CD4-positive, alpha-beta T cell treated with Interleukin-6 at 100 ng/mL for 8 hours (primary cell): Measurements from ENCODE around the gene WDR37.

Experiments used
- DNase-seq: peaks from one replicate; pipeline ENCODE4 v3.0.0-alpha.2; 2020; ENCODE audit warnings: mixed read lengths, low spot score

Gene WDR37

DNA sequence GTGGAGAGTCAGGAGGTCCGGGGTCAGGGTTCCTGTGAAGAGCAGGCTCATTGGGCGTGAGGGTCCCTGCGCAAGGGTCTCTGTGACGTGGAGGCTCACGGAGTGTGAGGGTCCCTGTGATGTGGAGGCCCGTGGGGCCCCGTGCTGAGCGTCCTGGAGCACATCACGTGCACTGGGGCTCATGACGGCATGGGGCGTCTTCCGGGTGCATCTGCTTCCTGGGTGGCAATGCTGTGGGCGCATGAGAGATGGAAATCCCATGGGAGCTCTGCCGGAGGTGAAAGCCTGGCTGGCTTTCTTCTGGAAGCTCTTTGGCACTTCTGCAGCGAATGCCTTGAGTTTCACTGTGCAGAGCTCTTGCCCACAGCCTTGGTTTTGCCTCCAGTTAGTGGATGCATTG is 71.4 kb downstream of the WDR37 start:
- DNase-seq = no peak

DNA sequence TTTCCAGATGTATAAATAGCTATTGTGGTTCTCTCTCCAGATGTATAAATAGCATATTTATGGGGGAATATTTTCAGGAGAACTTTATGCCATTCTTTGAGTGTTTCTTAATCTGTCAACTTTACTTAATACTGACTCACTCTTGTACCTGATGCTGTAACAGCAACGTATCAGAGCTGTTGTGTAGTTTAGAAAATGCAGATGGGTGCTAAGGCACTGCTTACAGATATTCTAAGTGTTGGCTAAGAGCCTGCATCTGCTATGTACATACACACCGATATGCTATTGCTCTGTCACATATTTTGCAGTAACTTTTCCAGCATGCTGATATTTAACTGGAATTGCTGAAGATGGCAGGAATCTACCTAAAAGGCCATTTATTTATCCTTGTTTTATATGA is 71.9 kb downstream of the WDR37 start:
- DNase-seq = no peak

DNA sequence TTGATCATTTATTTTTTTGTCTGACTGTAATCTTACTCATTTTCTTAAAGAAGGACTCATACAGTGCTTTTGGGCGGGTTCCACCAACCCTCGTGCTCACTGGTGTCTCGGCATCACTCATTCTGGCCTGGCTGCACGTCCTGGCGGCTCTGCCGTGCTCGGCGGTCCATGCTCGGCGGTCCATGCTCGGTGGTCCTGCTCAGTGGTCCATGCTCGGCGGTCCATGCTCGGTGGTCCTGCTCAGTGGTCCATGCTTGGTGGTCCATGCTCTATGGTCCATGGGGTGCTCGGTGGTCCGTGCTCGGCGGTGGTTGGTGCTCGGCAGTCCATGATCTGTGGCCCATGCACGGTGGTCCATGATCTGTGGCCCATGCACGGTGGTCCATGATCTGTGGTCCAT is 72.5 kb downstream of the WDR37 start:
- no peak for DNase-seq

DNA sequence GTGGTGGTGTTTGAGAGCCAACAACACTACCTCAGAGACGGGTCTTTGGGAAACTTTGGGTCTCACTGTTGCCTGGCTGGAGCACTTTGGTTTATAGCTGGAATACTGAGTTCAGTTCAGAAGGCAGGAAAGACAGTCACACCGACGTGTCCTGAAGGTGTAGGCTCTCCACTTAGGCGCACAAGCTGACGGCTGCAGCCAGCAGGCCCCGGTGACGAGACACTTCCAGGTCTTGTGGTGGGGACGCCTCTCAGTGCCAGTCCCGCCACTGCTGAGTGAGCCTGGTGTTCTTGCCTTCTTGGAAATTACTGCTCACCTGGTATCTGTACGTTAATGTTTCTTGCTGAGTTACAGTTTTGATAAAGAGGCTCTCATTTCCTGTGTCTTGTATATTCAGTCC is 74.0 kb downstream of the WDR37 start:
- DNase-seq = no peak

DNA sequence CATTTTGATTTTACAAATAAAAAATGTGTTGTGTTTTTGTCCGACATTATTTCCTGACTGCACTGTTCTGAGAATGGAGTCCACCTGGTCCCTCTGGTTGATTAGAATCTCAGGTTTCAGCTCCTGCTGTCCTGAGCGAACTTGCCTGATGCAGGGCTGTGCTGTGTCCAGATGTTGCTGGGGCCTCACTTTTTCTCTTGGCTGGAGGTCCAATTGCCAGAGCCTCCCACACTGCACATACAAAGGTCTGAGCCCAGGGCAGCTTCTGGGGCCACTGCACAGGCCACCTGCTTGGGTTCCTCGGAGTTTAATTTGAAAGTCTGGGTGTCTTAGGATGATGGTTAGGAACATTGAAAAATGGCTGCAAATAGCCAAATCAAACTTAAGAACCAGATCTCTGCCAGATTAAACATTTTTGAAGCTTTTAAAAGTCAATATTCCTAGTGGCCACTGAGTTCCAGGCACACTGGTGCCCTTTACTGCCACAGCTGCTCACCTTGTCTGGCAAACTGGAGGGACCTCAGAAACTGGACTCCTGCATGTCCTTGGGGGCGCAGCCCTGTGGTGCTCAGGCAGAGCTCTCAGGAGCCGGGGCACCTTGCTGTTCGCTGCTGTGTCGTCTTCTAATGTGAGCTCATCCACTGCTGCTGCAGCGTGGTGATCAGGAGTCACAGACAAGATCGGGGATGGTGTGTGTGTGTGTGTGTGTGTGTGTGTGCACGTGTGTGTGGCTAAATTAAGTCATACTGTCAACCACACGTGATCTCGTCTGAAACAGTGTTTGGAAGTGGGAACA is 75.0 kb downstream of the WDR37 start:
- DNase-seq = no peak

DNA sequence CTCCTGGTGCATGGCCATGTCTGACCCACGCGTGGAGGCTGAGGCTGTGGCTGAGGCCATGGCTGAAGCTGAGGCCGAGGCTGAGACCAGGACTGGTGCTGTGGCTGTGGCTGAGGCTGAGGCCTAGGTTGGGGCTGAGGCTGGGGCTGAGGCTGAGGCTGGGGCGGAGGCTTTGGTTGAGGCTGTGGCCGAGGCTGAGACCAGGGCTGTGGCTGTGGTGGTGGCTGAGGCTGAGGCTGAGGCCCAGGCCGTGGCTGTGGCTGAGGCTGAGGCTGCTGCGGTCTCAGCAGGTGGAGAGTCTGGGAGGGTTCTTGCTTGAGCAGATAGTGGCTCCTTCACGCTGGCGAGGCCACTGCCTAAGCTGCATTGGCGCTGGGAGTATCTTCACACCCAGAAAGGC is 76.4 kb downstream of the WDR37 start:
- DNase-seq = no peak

DNA sequence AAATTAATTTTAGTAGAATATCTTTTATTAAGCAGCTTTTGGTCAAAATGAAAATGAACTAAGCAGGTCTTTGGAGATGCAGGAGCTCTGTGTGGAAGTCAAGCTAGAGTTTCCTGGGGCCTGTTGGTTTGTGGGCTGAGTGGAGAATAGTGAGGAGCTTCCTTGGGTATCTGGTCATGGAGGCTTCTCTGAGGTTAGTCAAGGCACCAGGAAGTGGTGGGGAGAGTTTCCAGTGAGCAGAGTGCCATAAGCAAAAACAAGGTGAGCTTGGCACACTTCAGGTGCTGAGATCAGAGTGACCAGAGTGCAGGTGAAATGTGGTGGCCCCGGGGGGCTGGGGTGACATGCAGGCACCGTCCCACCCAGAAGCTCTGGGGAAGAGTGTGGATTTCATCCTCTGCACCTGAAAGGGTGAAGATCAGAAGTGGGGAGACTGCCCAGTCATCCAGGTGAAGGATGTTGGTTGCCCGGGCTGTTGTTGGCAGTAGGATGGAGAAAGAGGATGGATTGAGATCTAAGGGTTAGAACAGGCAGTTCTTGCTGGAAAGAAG is 77.4 kb downstream of the WDR37 start:
- DNase-seq = no peak

DNA sequence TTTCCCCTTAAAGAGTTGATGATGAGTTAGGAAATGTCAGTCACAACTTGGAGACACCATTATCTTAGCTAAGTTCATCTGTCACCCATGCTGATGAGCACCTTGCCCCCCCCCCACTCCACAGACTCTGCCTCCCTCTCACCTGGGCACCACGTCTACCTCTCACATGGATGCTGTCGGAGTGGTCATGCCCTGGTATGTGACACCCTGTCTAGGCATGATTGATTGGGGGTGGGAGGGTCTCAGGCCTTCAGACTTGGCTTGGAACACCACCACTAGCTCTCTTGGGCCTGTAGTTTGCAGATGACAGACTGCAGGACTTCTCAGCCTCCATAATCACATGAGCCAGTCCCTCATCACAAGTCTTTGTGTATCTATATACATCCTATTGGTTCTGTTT is 78.0 kb downstream of the WDR37 start:
- no peak for DNase-seq

DNA sequence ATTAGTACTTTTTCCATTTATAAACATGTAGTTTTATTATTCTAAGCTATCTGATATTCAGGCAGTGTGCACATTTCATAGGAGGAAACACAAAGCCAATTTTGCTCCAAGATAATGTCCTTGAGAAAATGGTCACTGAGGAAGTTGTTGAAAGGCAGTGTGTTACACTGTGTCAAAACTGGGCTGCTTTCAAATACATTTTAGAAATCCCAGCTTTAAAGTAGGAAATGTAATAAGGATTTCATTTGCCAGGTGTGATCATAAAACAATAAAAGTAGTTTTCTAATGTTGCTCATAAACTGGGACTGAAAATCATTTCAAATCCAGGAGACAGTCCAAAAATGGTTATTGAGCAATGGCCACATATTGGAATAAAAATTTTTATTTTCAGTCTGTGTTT is 80.1 kb downstream of the WDR37 start:
- DNase-seq = no peak

DNA sequence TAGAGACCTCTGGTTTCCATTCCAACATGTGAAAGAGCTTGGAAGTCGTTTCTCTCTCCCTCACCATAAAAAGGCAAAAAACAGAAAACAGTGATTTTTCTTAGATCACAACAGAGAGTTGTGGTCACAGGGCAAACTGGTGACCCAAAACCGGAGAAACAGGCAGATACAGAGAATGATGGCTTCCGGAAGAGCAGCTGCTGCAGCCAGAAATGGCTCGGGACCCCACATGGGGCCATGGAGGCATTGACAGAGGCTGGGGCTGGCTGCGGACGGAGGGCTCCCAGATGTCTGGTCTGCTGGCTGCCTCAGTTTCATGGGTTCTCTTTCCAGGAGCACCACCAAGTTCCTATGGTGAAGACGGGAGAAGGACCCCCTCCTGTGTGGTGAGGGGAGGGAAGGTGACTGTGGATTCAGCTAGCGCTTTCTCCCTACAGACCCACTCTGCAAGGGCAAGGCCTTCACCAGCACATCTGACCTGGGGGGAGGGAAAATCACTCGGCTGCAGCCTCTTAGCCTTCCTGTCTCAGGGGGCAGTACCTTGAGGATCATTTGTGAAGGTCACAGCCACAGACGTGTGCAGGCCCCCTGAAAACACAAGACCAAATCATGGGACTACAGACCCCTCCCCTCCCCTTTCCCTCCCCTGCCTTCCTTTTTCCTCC is 81.4 kb downstream of the WDR37 start:
- no peak for DNase-seq

DNA sequence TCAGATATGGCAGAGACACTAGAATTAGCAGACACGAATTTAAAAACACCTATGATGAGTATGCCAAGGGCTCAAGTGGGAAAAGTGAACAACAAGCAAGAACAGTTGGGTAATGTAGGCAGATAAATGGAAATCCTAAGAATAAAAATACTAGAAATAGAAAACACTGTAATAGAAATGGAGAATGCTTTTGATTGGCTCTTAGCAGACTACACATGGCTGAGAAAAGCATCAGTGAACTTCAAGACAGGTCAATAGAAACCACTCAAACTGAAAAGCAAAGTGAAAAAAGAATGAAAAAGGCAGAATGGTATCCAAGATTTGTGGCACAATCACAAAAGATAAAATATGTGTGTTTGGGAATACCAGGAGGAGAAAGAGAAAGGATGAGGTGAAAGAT is 82.3 kb downstream of the WDR37 start:
- DNase-seq = no peak

DNA sequence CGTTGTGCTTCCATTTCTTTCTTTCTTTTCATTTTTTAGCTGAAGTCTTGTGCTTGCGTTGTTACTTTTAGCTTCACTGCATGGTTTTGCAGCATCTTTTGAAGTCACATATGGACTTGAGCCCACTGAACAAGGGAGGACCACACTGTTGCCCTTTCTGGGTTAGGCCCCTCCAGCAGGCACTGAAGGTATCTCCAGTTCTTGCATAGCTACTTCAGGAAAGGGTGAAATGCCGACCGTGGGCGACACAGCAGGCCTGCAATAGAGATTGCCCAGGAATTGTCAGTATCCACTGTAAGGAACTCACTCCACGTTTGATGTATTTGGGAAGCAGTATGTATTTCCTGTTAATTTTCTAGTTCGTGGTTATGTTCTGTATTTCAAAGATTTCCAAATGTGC is 85.1 kb downstream of the WDR37 start:
- DNase-seq = no peak

DNA sequence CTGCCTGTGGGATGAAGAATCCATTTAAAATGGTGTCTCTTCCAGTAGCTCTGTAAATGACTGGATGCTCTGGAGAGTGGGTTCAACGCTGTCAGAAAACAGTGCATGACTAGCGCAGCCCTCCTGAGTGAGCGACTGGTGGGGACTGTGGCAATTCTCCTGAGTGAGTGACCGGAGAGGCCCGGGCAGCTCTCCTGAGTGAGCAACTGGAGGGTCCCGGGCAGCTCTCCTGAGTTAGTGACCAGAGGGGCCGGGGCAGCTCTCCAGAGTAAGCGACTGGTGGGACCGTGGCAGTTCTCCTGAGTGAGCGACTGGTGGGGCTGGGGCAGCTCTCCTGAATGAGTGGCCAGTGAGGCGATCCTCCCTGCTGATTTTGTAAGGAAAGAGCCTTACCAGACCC is 85.5 kb downstream of the WDR37 start:
- no peak for DNase-seq

DNA sequence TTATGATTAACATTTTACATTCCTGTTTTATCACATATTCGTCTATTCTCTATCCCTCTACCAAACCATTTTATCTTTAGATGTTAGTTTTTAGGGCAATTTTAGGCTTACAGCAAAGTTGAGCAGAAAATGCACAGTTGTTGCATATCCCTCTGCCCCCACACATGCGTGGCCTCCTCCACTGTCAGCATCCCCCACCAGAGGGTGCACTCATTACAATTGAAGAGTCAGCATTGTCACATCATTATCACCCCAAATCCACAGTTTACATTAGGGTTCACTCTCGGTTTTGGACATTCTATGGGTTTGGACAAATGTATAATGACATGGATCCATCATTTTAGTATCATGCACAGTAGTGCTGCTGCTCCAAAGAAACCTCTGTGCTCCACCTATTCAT is 86.4 kb downstream of the WDR37 start:
- DNase-seq = no peak

DNA sequence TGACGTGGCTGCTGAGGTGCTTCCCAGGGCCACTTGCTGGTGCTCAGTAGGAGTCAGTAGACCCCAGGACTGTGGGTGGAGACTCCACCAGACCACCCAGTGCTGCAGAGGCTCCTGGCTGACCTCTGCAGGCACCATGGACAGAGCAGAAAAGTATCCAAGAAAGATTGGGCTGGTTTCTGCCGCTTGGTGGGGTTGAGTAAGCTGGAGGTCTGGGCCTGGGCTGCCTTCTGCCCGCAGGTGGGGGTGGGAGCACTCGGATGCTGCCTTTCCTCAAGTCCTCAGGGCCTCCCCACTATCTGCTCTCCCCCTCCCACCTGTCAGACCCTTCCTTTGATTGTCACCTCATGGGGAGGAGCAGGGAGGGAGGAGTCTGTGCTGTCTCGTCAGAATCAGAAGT is 91.6 kb downstream of the WDR37 start:
- DNase-seq = no peak

DNA sequence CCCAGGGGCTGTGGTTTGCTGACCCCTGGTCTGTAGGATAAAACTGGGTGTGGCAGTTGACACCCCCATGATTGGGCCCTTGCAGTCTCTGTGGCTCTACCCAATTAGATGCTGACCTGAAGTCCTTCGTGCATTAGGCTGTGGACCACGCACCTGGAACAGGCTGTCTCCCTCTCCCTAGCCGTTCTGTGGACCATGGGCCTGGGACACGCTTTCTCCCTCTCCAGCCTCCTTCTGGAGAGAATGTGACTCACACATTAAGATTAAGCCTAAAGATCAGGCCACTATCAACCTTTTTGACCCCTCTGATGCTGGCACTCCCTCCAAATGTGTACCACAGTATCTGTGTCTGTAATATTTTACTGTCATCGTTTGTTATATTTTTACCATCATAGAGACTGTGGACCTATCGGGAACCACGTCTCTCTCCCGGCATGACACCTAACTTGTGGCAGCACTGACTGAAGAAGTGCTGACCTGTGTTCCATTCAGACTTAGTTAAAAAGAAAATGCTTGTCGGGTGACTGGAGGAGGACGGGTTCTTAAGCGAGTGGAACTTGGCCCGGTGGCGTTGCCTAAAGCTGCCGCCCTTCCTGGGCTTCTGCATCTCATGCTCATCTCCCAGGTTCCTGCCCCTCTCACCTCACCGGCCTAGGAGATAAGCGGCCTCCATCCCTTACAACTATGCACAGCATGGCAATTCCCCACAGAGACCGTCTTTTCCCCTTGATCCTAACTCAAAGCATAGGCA is 92.8 kb downstream of the WDR37 start:
- DNase-seq = no peak

DNA sequence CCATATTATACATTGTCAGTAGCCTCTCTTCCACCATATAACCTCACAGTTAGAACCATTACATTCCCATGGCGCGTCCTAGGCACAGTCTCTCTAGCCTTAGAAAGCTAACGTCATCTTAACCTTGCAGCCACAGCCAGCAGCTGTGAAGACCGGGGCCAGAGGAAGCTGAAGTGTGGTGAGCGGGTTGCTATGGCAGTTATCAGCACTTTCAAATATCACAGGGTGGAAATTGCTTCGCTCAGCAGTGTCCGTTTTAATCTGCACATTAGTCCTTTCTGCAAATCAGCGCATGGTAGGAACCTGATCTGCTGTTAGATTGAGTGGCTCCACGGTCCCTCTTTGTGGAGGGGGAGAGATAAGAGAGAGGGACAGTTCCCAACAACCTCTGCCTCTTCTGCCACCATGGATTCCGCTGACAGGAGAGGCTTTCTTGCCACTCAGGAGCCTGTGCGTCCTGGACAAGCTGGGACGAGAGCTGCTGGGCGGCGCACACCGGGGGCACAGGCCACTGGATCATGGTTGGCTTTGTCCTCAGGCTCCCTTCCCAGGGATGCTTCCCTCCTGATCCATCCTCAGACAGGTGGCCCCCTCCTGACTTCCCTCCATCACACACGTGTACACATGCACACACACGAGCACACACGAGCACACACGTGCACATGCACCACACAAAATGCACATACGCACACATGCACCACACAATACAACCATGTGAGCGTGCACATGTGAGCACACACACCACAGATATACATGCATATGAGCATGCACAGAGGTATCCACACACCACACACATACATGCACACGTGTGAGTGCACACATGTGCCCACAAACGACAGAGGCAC is 93.8 kb downstream of the WDR37 start:
- DNase-seq = no peak

DNA sequence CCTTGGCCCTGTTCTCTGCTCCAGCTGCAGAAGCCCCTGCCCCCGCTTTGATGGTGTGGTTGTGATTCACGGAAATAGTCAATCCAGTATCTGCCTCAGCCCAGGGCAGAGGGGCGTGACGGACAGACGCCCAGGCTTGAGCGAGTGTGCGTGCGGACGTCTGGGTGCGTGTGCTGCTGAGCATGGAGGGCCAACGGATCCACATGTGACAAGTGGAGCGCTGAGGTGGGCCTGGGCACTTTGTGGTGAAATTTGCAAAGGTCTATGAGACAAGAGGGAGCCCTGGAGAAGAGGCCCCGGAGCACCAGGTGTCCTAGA is 94.4 kb downstream of the WDR37 start:
- no peak for DNase-seq

DNA sequence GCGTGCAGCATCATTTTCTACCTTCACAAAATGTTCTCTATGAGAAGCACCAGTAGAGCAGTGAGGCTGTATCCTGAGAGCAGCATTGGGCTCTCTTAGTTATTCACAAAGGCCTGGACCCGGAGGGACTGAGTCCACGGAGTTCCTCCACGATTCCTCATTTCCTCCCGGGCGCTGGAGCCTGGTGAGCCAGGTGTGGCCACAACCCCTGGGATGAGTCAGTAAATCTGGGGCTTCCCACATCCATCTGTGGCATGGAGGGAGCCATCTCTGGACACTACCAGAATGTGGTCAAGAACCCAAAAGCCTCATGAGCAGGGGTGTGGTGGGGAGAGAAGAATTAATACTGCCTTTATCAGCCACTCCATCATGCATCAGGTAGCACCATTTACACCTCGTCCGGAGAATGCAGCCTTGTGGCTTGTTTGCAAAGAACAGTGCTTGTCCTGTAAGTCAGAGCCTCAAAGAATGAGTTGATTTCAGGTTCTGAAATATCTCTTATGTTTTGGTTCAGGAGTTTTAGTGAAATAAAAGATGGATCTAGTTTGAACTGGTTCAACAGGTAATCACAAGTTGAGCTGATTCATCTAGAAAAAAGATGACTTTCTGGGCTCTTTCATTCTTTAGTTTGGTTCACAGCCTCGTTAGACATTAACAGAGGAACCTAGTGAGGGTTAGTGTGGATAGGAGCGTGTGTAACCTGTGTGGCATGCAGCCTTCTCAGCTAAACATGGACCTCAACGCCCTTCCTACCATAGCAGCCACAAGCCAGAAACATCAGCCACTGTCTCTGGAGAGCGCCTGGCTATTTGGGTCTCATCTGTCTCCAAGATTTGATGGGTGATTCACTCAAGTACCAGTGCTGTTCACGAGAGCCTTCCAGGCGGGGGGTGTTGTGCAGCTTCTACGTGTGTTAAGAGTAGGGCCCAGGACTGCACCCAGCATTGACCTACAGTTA is 95.2 kb downstream of the WDR37 start:
- DNase-seq = no peak

DNA sequence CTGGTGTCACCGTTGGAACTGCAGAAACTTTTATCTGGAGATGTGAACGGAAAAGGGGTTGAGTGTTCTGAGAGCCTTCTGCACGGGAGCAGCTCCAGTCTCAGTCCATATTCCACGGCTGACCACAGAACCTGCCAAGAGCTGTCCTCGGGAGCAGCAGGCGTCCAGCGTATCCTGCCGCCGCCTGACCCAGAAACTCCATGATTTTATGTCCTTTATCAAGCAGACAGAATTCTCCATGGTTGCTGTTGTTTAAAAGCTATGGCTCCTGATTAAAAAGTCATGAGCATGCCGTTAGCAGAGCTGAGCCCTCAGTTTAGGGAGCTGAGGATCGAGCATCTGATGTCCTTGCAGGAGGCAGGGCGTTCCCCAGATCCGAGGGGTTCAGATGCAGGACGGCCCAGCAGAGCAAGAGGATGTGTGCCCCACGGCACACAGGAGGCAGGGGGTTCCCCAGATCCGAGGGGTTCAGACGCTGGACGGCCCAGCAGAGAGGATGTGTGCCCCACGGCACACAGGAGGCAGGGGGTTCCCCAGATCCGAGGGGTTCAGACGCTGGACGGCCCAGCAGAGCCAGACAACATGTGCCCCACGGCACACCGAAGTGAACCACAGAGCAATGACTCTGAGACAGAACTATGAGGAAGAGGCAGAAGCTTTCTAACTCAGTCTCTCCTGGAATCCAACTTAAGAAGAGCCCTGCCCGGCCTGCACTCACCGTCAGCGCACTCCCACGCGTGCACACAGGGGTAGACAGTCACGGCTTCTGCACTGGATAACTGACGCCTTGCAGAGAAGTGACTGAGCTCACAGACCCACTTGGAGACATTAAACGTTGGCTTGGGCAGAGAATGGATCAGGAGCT is 96.4 kb downstream of the WDR37 start:
- DNase-seq = no peak
